Activated CD8-positive, alpha-beta T cell treated with anti-CD3 and anti-CD28 coated beads for 36 hours (primary cell): ENCODE results near the gene ABHD17C. TPM values are rescaled to one million over a fixed set of nuclear protein-coding genes. Genes with fewer than 3 reads are reported as not detected.

Source experiments
- ATAC-seq: fragments of 200-7000 bp; cut with Tn5 transposase; one replicate; pipeline ENCODE4 v1.10.0; 2021; ENCODE audit warnings: mild to moderate bottlenecking, moderate library complexity
- CTCF ChIA-PET: fragments of 350-600 bp; sonication (Branson Sonifier 250); formaldehyde crosslinking; loops from one replicate; lab custom pipeline; 2021; ENCODE audit warnings: antibody characterized with exemption; lab: Charles Lee
- POLR2A ChIA-PET: fragments of 350-600 bp; sonication (Branson Sonifier 250); formaldehyde crosslinking; loops from one replicate; lab custom pipeline; 2021; ENCODE audit warnings: antibody characterized with exemption; lab: Charles Lee
- DNase-seq: peaks from one replicate; pipeline ENCODE4 v3.0.0-alpha.2; 2020
- H3K27ac Mint-ChIP-seq: one replicate; pipeline ENCODE4 v1.8.0; 2021; ENCODE audit warnings: mild to moderate bottlenecking, mixed read lengths
- H3K27me3 Mint-ChIP-seq: one replicate; pipeline ENCODE4 v1.8.0; 2021; ENCODE audit warnings: mixed read lengths
- H3K36me3 Mint-ChIP-seq: one replicate; pipeline ENCODE4 v1.8.0; 2021; ENCODE audit warnings: low read depth, mixed read lengths
- H3K4me1 Mint-ChIP-seq: one replicate; pipeline ENCODE4 v1.8.0; 2021; ENCODE audit warnings: low read depth, mixed read lengths
- H3K4me3 Mint-ChIP-seq: one replicate; pipeline ENCODE4 v1.8.0; 2021; ENCODE audit warnings: mild to moderate bottlenecking, moderate library complexity, mixed read lengths
- H3K9me3 Mint-ChIP-seq: one replicate; pipeline ENCODE4 v1.8.0; 2021; ENCODE audit warnings: mixed read lengths
- CTCF ChIP-seq: fragments of 200-600 bp; IDR thresholded peaks from one replicate; pipeline ENCODE4 v1.8.0; 2022; ENCODE audit warnings: antibody characterized with exemption, mild to moderate bottlenecking
- intact Hi-C: fragments of 100-400 bp; cut with micrococcal nuclease; formaldehyde crosslinking; loops from one replicate; pipeline ENCODE4 v1.10.0; 2022
- total RNA-seq, 2 experiments: library from RNA; stranded (reverse); gene quantifications; one replicate each; pipeline ENCODE4 v1.2.3, GENCODE V29; 2021

The ABHD17C gene
- total RNA-seq, 2 experiments from 2014 or later = 5.4 to 5.6 TPM

GRCh38 chr15:80698676-80699075 is 3.6 kb downstream of the ABHD17C start:
- no peak overlapping the region for H3K4me3 Mint-ChIP-seq
- H3K27ac Mint-ChIP-seq = no peak overlapping the region
- no peaks in the 10 kb centered on the region for H3K9me3 Mint-ChIP-seq
- CTCF ChIA-PET = no interaction called here
- peaks cover 20% of the 10 kb centered on the region for H3K4me1 Mint-ChIP-seq
- no peak for ATAC-seq
- no peak for DNase-seq
- POLR2A ChIA-PET = interaction anchor here (0.6 kb wide), 1 partner anchor 14 kb away, joined by 3 read pairs; no protein-coding TSS in a partner anchor
- TF ChIP-seq CTCF = no peak
- H3K27me3 Mint-ChIP-seq = peaks cover 2% of the 10 kb centered on the region
- H3K36me3 Mint-ChIP-seq = peaks cover 4% of the 10 kb centered on the region
- intact Hi-C loops = no loop called here

- Mint-ChIP-seq H3K27ac (no peak overlapping the region), H3K4me3 (no peak overlapping the region), H3K4me1 (peaks cover 16% of the 10 kb centered on the region), H3K27me3 (peaks cover 2% of the 10 kb centered on the region), H3K9me3 (no peaks in the 10 kb centered on the region), H3K36me3 (peaks cover 4% of the 10 kb centered on the region)
- CTCF ChIA-PET = no interaction called here
- ATAC-seq (no peak), DNase-seq (no peak)
- POLR2A ChIA-PET = no interaction called here
- intact Hi-C loops = no loop called here
- no peak for TF ChIP-seq CTCF
These were observed 4.9 kb downstream of the ABHD17C start for GRCh38 chr15:80699981-80700380.

- Mint-ChIP-seq H3K27ac (no peak overlapping the region), H3K27me3 (peaks cover 2% of the 10 kb centered on the region), H3K4me1 (peaks cover 9% of the 10 kb centered on the region), H3K9me3 (no peaks in the 10 kb centered on the region), H3K36me3 (peaks cover 4% of the 10 kb centered on the region), H3K4me3 (no peak overlapping the region)
- DNase-seq (no peak), ATAC-seq (no peak)
- ChIA-PET POLR2A (no interaction called here), CTCF (no interaction called here)
- TF ChIP-seq CTCF = no peak
- intact Hi-C loops = no loop called here
These were observed 6.7 kb downstream of the ABHD17C start for GRCh38 chr15:80701676-80702311.

- intact Hi-C loops = no loop called here
- POLR2A ChIA-PET = no interaction called here
- Mint-ChIP-seq H3K27ac (no peak overlapping the region), H3K9me3 (no peaks in the 10 kb centered on the region), H3K27me3 (peaks cover 2% of the 10 kb centered on the region), H3K36me3 (peaks cover 4% of the 10 kb centered on the region), H3K4me3 (no peak overlapping the region), H3K4me1 (peaks cover 2% of the 10 kb centered on the region)
- CTCF ChIA-PET = interaction anchor here (0.8 kb wide), 1 partner anchor 76 kb away, joined by 3 read pairs; the partner anchor contains the start of gene CEMIP
- ATAC-seq (no peak), DNase-seq (no peak)
- TF ChIP-seq CTCF = no peak
These were observed 8.0 kb downstream of the ABHD17C start for GRCh38 chr15:80703081-80703480.

GRCh38 chr15:80703965-80704364 is 8.9 kb downstream of the ABHD17C start:
- no peaks in the 10 kb centered on the region for H3K9me3 Mint-ChIP-seq
- ChIA-PET POLR2A (interaction anchor here (0.6 kb wide), 1 partner anchor 1846 kb away, joined by 3 read pairs; no protein-coding TSS in a partner anchor), CTCF (no interaction called here)
- H3K27me3 Mint-ChIP-seq = peaks cover 2% of the 10 kb centered on the region
- H3K27ac Mint-ChIP-seq = no peak overlapping the region
- intact Hi-C loops = no loop called here
- H3K36me3 Mint-ChIP-seq = no peaks in the 10 kb centered on the region
- no peak for DNase-seq
- H3K4me3 Mint-ChIP-seq = no peak overlapping the region
- H3K4me1 Mint-ChIP-seq = peaks cover 2% of the 10 kb centered on the region
- no peak for ATAC-seq
- TF ChIP-seq CTCF = no peak
